Transverse colon (tissue), 4 donors: Measurements from ENCODE around the gene COX5A.

Experiments used
- CTCF ChIP-seq, 5 experiments: fragments of 200-600 bp in 3 of 5; fragments of 450-650 bp in 2 of 5; sonication (generic) in 3 of 5; IDR thresholded peaks; 1 replicate in 2 of 5; 2 replicates in 3 of 5; pipeline ENCODE4 v1.5.1; 2016 to 2017; ENCODE audit warnings: antibody characterized with exemption in 5 of 5, inconsistent platforms in 3 of 5, mild to moderate bottlenecking in 2 of 5, moderate library complexity in 1 of 5
- POLR2A ChIP-seq: fragments of 450-650 bp; IDR thresholded peaks from one replicate; pipeline ENCODE4 v1.6.1; 2016; ENCODE audit warnings: antibody characterized with exemption, mild to moderate bottlenecking, moderate library complexity
- POLR2AphosphoS5 ChIP-seq, 3 donors: sonication (generic); formaldehyde crosslinking; IDR thresholded peaks; one replicate each; pipeline ENCODE4 v1.6.1; 2016; ENCODE audit warnings: antibody characterized with exemption in 3 of 3

GRCh38 chr15:74893627-74894026 is 44.2 kb downstream of the COX5A start:
- TF ChIP-seq POLR2A (no peak), CTCF (IDR thresholded peaks at IDR 0.05) (no peak), POLR2AphosphoS5 (IDR thresholded peaks at IDR 0.05) (no peak)
